GM10266 (cell line): ENCODE measurements around the gene KCNF1.

Source experiments
- DNase-seq: peaks from one replicate; pipeline ENCODE4 v3.0.0; 2012; ENCODE audit errors: extremely low spot score
- TF ChIP-seq, protein P1 (sequence below): IDR thresholded peaks from 2 replicates; pipeline ENCODE4 v1.5.1; 2012; ENCODE audit warnings: mild to moderate bottlenecking, low read depth; ENCODE audit not compliant: control insufficient read depth, insufficient read depth; ENCODE audit errors: missing control alignments

Gene KCNF1

DNA sequence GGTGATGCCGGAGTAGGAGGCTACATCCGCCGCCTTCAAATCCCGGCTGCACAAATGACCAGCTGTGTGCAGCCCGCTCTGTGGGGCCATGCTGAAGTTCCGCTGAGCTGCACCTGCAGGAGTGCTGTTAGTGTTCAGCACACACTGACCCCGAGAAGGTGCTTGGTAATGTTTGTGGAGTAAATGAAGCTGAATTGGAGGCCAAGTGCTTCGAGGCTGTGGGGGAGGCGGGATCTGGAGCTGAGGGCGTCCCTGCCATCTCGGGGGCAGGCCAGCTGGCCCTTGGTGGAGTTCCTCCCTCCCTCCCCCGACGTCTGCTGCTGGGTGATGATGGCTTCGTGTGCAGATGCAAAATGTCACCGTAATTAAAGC, 23.2 kb downstream of the KCNF1 start:
- no peak for DNase-seq

DNA sequence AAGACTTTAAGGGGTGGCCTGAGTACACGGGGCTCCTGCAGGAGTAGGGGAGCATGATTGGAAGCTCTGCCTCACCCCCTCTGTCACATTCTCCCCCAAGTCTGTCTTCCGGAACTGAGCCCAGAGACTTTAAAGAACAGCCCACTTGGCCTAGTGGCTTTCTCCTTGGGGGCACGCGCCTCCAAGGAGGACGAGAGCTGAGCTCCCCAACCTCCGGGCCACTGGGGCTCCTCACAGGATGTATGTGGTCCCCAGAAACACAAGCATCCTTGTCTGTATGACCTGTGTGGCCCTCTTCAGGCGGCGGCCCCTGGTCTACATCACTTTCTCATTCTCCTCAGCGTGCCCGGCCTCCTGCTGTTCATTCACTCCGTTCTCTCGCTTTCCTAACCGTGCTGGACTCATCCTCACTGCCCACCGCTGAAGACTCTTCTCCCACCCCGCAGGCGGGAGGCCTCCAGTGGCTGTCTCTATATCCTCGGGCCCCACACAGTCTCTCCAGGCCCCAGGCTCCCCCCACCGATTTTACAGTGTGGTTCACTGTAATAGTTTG, 23.7 kb downstream of the KCNF1 start:
- TF ChIP-seq, protein P1, sequence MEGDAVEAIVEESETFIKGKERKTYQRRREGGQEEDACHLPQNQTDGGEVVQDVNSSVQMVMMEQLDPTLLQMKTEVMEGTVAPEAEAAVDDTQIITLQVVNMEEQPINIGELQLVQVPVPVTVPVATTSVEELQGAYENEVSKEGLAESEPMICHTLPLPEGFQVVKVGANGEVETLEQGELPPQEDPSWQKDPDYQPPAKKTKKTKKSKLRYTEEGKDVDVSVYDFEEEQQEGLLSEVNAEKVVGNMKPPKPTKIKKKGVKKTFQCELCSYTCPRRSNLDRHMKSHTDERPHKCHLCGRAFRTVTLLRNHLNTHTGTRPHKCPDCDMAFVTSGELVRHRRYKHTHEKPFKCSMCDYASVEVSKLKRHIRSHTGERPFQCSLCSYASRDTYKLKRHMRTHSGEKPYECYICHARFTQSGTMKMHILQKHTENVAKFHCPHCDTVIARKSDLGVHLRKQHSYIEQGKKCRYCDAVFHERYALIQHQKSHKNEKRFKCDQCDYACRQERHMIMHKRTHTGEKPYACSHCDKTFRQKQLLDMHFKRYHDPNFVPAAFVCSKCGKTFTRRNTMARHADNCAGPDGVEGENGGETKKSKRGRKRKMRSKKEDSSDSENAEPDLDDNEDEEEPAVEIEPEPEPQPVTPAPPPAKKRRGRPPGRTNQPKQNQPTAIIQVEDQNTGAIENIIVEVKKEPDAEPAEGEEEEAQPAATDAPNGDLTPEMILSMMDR: no peak
- DNase-seq: no peak

More for the DNA sequence above, 23.2 kb downstream of the KCNF1 start:
- TF ChIP-seq, protein P1: no peak

DNA sequence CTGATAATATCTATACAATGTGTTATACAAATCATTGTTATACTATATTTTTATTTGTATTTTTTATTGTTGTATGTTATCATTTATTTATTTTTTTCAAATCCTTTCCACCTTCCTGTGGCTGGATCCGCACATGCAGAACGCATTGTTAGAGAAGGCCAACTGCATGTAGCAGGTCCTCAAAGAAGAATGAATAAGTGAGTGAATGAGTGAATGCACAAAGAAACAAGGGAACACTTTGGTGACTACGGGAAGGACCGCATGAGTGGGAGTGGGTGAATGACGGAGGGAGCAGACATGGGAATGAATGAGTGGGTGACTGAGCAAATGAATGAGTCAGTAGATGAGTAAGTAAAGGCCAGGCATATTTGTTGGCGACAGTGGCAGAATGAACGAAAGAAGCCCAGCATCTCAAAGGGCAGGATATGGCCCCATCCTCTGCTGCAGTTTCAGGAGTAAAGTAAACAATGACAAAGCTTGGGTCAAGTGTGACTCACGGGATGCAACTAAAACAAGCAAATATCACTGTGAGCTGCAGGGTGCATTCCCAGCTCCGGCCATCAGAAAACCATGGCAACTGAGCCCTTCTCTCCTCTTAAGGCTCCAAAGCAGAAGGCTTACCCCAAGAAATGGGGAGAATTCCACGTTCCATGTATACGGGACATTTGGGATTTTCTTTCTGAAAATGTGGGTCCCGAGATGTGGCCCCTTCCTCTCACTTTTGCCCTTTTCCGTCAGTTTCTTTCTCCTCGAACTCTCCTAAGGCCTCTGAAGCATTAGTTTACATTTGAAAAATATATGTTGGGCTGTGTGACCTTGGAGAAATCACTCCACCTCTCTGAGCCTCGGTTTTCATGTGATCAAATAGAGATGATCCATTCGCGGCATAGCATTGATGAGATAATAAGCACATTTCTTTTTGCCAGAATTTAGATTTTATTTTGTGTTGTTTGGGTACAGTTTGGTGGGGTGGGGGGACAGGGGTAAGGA, 24.5 kb downstream of the KCNF1 start:
- TF ChIP-seq, protein P1: no peak
- DNase-seq: no peak

- no peak for DNase-seq
- TF ChIP-seq, protein P1: no peak
Measured at GRCh38 chr2:10939058-10939457, 27.3 kb downstream of the KCNF1 start.

- TF ChIP-seq, protein P1: no peak
- DNase-seq: no peak
Measured at GRCh38 chr2:10940596-10940995, 28.9 kb downstream of the KCNF1 start.

GRCh38 chr2:10941383-10941782, 29.6 kb downstream of the KCNF1 start:
- no peak for DNase-seq
- TF ChIP-seq, protein P1: no peak

DNA sequence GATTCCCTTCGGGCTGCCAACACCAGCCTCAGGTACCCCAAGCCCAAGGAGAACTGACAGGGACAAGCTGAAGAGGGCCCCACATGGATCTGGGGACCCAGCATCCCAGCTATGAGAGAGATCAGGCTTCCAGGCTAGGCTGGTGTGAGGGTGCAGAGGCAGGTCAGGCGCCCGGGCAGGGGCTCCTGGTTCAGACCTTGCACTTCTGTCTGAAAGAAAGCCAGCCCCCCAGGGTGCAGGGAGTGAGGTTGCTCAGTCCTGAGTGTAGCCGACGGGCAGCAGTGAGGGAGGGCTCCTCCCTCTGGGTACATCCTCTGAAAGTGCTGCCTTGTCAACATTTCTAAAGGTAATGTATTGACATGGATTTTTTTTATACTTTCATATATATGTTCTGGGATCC, 33.1 kb downstream of the KCNF1 start:
- TF ChIP-seq, protein P1: no peak
- DNase-seq: no peak
